ENCODE measurements around the gene ACOX2.

- no peak for TF ChIP-seq ARNTL (CRISPR knock-in tag; IDR thresholded peaks at IDR 0.05; ENCODE audit: borderline replicate concordance, low read depth)
- no peak for TF ChIP-seq ZFP30 (CRISPR knock-in tag; IDR thresholded peaks at IDR 0.05)
- TF ChIP-seq SNAI2 (CRISPR knock-in tag; IDR thresholded peaks at IDR 0.05): no peak
- TF ChIP-seq, protein P1, sequence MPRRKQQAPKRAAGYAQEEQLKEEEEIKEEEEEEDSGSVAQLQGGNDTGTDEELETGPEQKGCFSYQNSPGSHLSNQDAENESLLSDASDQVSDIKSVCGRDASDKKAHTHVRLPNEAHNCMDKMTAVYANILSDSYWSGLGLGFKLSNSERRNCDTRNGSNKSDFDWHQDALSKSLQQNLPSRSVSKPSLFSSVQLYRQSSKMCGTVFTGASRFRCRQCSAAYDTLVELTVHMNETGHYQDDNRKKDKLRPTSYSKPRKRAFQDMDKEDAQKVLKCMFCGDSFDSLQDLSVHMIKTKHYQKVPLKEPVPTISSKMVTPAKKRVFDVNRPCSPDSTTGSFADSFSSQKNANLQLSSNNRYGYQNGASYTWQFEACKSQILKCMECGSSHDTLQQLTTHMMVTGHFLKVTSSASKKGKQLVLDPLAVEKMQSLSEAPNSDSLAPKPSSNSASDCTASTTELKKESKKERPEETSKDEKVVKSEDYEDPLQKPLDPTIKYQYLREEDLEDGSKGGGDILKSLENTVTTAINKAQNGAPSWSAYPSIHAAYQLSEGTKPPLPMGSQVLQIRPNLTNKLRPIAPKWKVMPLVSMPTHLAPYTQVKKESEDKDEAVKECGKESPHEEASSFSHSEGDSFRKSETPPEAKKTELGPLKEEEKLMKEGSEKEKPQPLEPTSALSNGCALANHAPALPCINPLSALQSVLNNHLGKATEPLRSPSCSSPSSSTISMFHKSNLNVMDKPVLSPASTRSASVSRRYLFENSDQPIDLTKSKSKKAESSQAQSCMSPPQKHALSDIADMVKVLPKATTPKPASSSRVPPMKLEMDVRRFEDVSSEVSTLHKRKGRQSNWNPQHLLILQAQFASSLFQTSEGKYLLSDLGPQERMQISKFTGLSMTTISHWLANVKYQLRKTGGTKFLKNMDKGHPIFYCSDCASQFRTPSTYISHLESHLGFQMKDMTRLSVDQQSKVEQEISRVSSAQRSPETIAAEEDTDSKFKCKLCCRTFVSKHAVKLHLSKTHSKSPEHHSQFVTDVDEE (CRISPR knock-in tag; IDR thresholded peaks at IDR 0.05): no peak
- TF ChIP-seq GLIS3 (CRISPR knock-in tag; IDR thresholded peaks at IDR 0.05): no peak
Measured at GRCh38 chr3:58496206-58496857, 40.7 kb downstream of the ACOX2 start.

All from SK-N-SH treated with all-trans-retinoic acid at 6 μM for 48 hours (cell line).